Activated CD4-positive, alpha-beta T cell treated with anti-CD3 and anti-CD28 coated beads for 36 hours (primary cell): Measurements from ENCODE around the gene GP1BA. TPM values are rescaled to one million over a fixed set of nuclear protein-coding genes. Genes with fewer than 3 reads are reported as not detected.
"Not testable (repeated sequence)": the region's sequence is repeated elsewhere in the genome, so short reads cannot be mapped to it uniquely, and the experiment has no call there.

ENCODE experiments used
- ATAC-seq: fragments of 200-7000 bp; cut with Tn5 transposase; one replicate; pipeline ENCODE4 v1.10.0; 2021; ENCODE audit warnings: mild to moderate bottlenecking, moderate library complexity
- CTCF ChIA-PET: fragments of 350-600 bp; sonication (Branson Sonifier 250); formaldehyde crosslinking; loops from one replicate; lab custom pipeline; 2021; ENCODE audit warnings: antibody characterized with exemption; lab: Charles Lee
- POLR2A ChIA-PET: fragments of 350-600 bp; sonication (Branson Sonifier 250); formaldehyde crosslinking; loops from one replicate; lab custom pipeline; 2021; ENCODE audit warnings: antibody characterized with exemption, inconsistent platforms; lab: Charles Lee
- DNase-seq: peaks from one replicate; pipeline ENCODE4 v3.0.0-alpha.2; 2020
- H3K27ac Mint-ChIP-seq: one replicate; pipeline ENCODE4 v1.8.0; 2021; ENCODE audit warnings: mixed read lengths
- H3K27me3 Mint-ChIP-seq: one replicate; pipeline ENCODE4 v1.8.0; 2021; ENCODE audit warnings: mixed read lengths
- H3K36me3 Mint-ChIP-seq: one replicate; pipeline ENCODE4 v1.8.0; 2021; ENCODE audit warnings: low read depth, mixed read lengths
- H3K4me1 Mint-ChIP-seq: one replicate; pipeline ENCODE4 v1.8.0; 2021; ENCODE audit warnings: mixed read lengths
- H3K4me3 Mint-ChIP-seq: one replicate; pipeline ENCODE4 v1.8.0; 2021; ENCODE audit warnings: mild to moderate bottlenecking, moderate library complexity, mixed read lengths
- H3K9me3 Mint-ChIP-seq: one replicate; pipeline ENCODE4 v1.8.0; 2021; ENCODE audit warnings: low read depth, mixed read lengths
- intact Hi-C, 2 experiments: fragments of 100-400 bp; cut with DNase I in 1 of 2; cut with micrococcal nuclease in 1 of 2; formaldehyde crosslinking; loops; one replicate each; pipeline versions ENCODE4 v1.14.2 to v1.15.1; 2022 to 2024; cut with DNase I, micrococcal nuclease
- total RNA-seq, 2 experiments: library from RNA; stranded (reverse); gene quantifications; one replicate each; pipeline ENCODE4 v1.2.3, GENCODE V29; 2021

The GP1BA gene
- total RNA-seq, 2 experiments from 2014 or later, result not detected

GRCh38 chr17:4920351-4921048 lies 11.6 kb upstream of the GP1BA start:
- no peak overlapping the region for H3K27ac Mint-ChIP-seq
- DNase-seq (no peak), ATAC-seq (peak; percentile 23)
- no peaks in the 10 kb centered on the region for H3K36me3 Mint-ChIP-seq
- H3K9me3 Mint-ChIP-seq, result no peaks in the 10 kb centered on the region
- no peaks in the 10 kb centered on the region for H3K27me3 Mint-ChIP-seq
- no peaks in the 10 kb centered on the region for H3K4me1 Mint-ChIP-seq
- no peak overlapping the region for H3K4me3 Mint-ChIP-seq
- intact Hi-C loops, result no loop called here
- ChIA-PET CTCF (interaction anchor here (0.8 kb wide), 2 partner anchors 11 to 36 kb away, joined by 3 read pairs; no protein-coding TSS in a partner anchor), POLR2A (no interaction called here)

GRCh38 chr17:4921320-4921719 lies 10.8 kb upstream of the GP1BA start:
- DNase-seq, result no peak
- intact Hi-C loops, result no loop called here

DNA sequence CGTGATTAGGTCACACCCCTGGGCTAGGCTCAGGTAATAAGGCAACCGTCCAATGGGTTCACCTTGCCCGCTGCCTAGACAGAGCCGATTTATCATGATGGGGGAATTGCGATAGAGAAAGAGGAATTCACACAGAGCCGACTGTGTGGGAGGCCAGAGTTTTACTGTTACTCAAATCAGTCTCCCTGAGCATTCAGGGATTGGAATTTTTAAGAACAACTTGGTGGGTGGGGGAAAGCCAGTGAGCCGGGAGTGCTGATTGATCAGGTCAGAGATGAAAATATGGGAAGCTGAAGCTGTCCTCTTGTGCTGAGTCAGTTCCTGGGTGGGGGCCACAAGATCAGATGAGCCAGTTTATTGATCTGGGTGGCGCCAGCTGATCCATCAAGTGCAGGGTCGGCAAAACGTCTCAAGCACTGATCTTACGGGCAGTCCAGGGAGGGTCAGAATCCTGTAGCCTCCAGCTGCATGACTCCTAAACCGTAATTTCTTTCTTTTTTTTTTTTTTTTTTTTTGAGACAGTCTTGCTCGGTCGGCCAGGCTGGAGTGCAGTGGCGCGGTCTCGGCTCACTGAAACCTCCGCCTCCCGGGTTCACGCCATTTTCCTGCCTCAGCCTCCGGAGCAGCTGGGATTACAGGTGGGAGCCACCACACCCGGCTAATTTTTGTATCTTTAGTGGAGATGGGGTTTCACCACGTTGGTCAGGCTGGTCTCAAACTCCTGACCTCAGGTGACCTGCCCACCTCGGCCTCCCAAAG lies 5.3 kb upstream of the GP1BA start:
- POLR2A ChIA-PET, H3K4me1 Mint-ChIP-seq, H3K9me3 Mint-ChIP-seq, intact Hi-C loops, H3K27me3 Mint-ChIP-seq, DNase-seq, ATAC-seq, H3K4me3 Mint-ChIP-seq: not testable (repeated sequence)
- peak overlapping the region; percentile 4 for H3K27ac Mint-ChIP-seq
- peaks cover 16% of the 10 kb centered on the region for H3K36me3 Mint-ChIP-seq
- CTCF ChIA-PET, result interaction anchor here (0.8 kb wide), 1 partner anchor 18 kb away, joined by 4 read pairs; no protein-coding TSS in a partner anchor

More at GRCh38 chr17:4921320-4921719, 10.8 kb upstream of the GP1BA start:
- no peaks in the 10 kb centered on the region for H3K9me3 Mint-ChIP-seq
- peaks cover under 1% of the 10 kb centered on the region for H3K4me1 Mint-ChIP-seq
- no peak for ATAC-seq
- no peak overlapping the region for H3K27ac Mint-ChIP-seq
- ChIA-PET CTCF (no interaction called here), POLR2A (interaction anchor here (0.6 kb wide), 1 partner anchor 13 kb away, joined by 3 read pairs; no protein-coding TSS in a partner anchor)
- H3K4me3 Mint-ChIP-seq, result no peak overlapping the region
- H3K27me3 Mint-ChIP-seq, result no peaks in the 10 kb centered on the region
- H3K36me3 Mint-ChIP-seq, result peaks cover under 1% of the 10 kb centered on the region

- H3K27ac Mint-ChIP-seq, result no peak overlapping the region
- no peak for ATAC-seq
- no peaks in the 10 kb centered on the region for H3K9me3 Mint-ChIP-seq
- no peak for DNase-seq
- intact Hi-C loops, result no loop called here
- POLR2A ChIA-PET, result no interaction called here
- H3K4me3 Mint-ChIP-seq, result no peak overlapping the region
- no peaks in the 10 kb centered on the region for H3K27me3 Mint-ChIP-seq
- H3K36me3 Mint-ChIP-seq, result peaks cover 22% of the 10 kb centered on the region
- CTCF ChIA-PET, result interaction anchor here (1.1 kb wide), 1 partner anchor 26 kb away, joined by 3 read pairs; the partner anchor contains the start of gene CHRNE
- peaks cover 14% of the 10 kb centered on the region for H3K4me1 Mint-ChIP-seq
These were observed 3.2 kb upstream of the GP1BA start for GRCh38 chr17:4928881-4929280.

- Mint-ChIP-seq H3K9me3 (no peaks in the 10 kb centered on the region), H3K27ac (no peak overlapping the region), H3K27me3 (no peaks in the 10 kb centered on the region), H3K4me1 (peaks cover 14% of the 10 kb centered on the region), H3K36me3 (peaks cover 29% of the 10 kb centered on the region), H3K4me3 (no peak overlapping the region)
- ATAC-seq, result no peak
- intact Hi-C loops, result no loop called here
- POLR2A ChIA-PET, result interaction anchor here (0.6 kb wide), 1 partner anchor 25 kb away, joined by 3 read pairs; no protein-coding TSS in a partner anchor
- no peak for DNase-seq
- CTCF ChIA-PET, result interaction anchor here (0.6 kb wide), 1 partner anchor 52 kb away, joined by 3 read pairs; no protein-coding TSS in a partner anchor
These were observed 679 bp downstream of the GP1BA start for GRCh38 chr17:4932756-4933155.

DNA sequence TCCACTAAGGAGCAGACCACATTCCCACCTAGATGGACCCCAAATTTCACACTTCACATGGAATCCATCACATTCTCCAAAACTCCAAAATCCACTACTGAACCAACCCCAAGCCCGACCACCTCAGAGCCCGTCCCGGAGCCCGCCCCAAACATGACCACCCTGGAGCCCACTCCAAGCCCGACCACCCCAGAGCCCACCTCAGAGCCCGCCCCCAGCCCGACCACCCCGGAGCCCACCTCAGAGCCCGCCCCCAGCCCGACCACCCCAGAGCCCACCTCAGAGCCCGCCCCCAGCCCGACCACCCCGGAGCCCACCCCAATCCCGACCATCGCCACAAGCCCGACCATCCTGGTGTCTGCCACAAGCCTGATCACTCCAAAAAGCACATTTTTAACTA lies 1.6 kb downstream of the GP1BA start:
- DNase-seq (no peak), ATAC-seq (no peak)
- Mint-ChIP-seq H3K36me3 (peaks cover 38% of the 10 kb centered on the region), H3K27me3 (no peaks in the 10 kb centered on the region), H3K4me1 (peaks cover 23% of the 10 kb centered on the region), H3K27ac (peak overlapping the region; percentile 59), H3K9me3 (no peaks in the 10 kb centered on the region), H3K4me3 (no peak overlapping the region)
- intact Hi-C loops, result loop anchor here in 1 of 2 experiments (1.0 kb wide), 1 partner anchor 24 kb away; no protein-coding TSS in a partner anchor
- CTCF ChIA-PET, result interaction anchor here (1.0 kb wide), 1 partner anchor 9 kb away, joined by 3 read pairs; no protein-coding TSS in a partner anchor
- POLR2A ChIA-PET, result interaction anchor here (0.6 kb wide), 1 partner anchor 12 kb away, joined by 3 read pairs; no protein-coding TSS in a partner anchor

- peak; percentile 63 for ATAC-seq
- Mint-ChIP-seq H3K9me3 (no peaks in the 10 kb centered on the region), H3K27ac (peak overlapping the region; percentile 59), H3K36me3 (peaks cover 39% of the 10 kb centered on the region), H3K4me1 (peaks cover 27% of the 10 kb centered on the region), H3K27me3 (no peaks in the 10 kb centered on the region), H3K4me3 (no peak overlapping the region)
- ChIA-PET CTCF (interaction anchor here (0.6 to 1.0 kb wide), 3 partner anchors 10 to 70 kb away, joined by 3 read pairs; no protein-coding TSS in a partner anchor), POLR2A (interaction anchor here (0.6 kb wide), 1 partner anchor 13 kb away, joined by 3 read pairs; no protein-coding TSS in a partner anchor)
- intact Hi-C loops, result loop anchor here in 1 of 2 experiments (1.0 kb wide), 1 partner anchor 25 kb away; no protein-coding TSS in a partner anchor
- DNase-seq, result no peak
These were observed 2.3 kb downstream of the GP1BA start for GRCh38 chr17:4934173-4934979.

DNA sequence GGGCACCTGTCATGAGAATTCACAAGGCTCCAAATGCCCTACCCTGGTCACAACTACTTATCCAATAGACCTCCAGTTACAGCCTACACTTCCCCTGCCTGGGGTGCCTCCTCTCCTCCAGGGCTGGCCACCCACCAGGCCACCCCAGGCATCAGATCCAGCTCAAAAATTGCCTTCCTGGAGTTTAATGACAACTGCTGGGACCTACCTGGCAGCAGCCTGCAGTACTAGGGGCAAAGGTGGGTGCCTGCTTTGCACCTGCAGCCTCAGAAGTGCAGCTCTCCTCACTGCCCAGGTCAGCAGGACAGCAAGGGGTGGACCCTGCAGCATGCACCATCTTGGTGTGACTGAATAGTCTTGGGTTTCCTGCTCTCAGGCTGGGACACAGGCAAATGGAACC lies 3.6 kb downstream of the GP1BA start:
- H3K9me3 Mint-ChIP-seq, result no peaks in the 10 kb centered on the region
- H3K4me1 Mint-ChIP-seq, result peaks cover 27% of the 10 kb centered on the region
- ChIA-PET POLR2A (no interaction called here), CTCF (no interaction called here)
- no peaks in the 10 kb centered on the region for H3K27me3 Mint-ChIP-seq
- ATAC-seq (no peak), DNase-seq (no peak)
- peaks cover 44% of the 10 kb centered on the region for H3K36me3 Mint-ChIP-seq
- intact Hi-C loops, result no loop called here
- no peak overlapping the region for H3K27ac Mint-ChIP-seq
- H3K4me3 Mint-ChIP-seq, result no peak overlapping the region

DNA sequence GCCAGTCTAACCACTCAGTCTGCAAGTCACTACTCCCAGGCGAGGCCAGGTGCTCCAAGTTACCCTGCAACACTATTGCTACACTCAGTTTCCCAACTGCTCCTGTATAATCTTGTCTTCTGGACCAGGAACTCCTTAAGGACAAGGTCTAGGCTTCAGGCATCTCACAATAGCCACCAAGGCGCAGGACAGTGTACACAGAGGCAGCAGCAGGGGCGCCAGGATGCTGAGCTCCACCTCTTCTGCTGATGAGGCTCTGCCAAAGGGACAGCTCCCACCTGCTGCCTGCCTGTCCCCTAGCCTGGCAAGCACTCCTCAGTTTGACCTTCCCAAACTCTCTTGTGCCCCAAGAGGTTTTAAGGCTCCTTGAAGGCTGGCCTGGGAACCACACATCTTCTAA lies 4.4 kb downstream of the GP1BA start:
- CTCF ChIA-PET, result interaction anchor here (0.7 kb wide), 1 partner anchor 114 kb away, joined by 3 read pairs; no protein-coding TSS in a partner anchor
- no peak overlapping the region for H3K4me3 Mint-ChIP-seq
- intact Hi-C loops, result no loop called here
- peaks cover 31% of the 10 kb centered on the region for H3K4me1 Mint-ChIP-seq
- DNase-seq, result no peak
- POLR2A ChIA-PET, result no interaction called here
- no peak for ATAC-seq
- H3K36me3 Mint-ChIP-seq, result peaks cover 47% of the 10 kb centered on the region
- H3K27ac Mint-ChIP-seq, result no peak overlapping the region
- no peaks in the 10 kb centered on the region for H3K27me3 Mint-ChIP-seq
- no peaks in the 10 kb centered on the region for H3K9me3 Mint-ChIP-seq

DNA sequence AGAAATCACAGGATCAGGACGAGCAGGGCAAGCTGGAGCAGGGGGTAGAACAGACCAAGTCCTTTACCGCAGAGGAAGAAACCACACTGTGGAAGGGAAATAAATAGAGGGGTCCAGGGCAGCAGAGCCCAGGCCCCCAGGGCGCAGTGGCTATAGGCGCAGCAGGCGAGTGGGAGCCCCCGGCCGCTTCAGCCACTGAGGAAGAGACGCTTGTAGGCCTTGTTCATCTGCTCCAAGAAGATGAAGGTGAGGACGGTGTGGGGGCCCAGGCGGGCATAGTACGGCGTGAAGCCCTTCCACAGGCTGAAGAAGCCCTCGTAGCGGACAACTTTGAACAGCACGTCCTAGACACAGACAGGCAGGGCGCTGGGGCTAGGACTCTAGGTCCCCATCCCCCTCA lies 5.5 kb downstream of the GP1BA start:
- Mint-ChIP-seq H3K9me3 (no peaks in the 10 kb centered on the region), H3K36me3 (peaks cover 55% of the 10 kb centered on the region), H3K27me3 (no peaks in the 10 kb centered on the region), H3K4me3 (peak overlapping the region; percentile 99), H3K27ac (no peak overlapping the region), H3K4me1 (peaks cover 42% of the 10 kb centered on the region)
- POLR2A ChIA-PET, result no interaction called here
- CTCF ChIA-PET, result no interaction called here
- no peak for DNase-seq
- ATAC-seq, result no peak
- intact Hi-C loops, result no loop called here
